ENCODE results near the gene SCUBE1. TPM values are rescaled to one million over a fixed set of nuclear protein-coding genes. Genes with fewer than 3 reads are reported as not detected.

SCUBE1 gene
- total RNA-seq, 1 donor from 2014 or later, result 0.14 TPM

DNA sequence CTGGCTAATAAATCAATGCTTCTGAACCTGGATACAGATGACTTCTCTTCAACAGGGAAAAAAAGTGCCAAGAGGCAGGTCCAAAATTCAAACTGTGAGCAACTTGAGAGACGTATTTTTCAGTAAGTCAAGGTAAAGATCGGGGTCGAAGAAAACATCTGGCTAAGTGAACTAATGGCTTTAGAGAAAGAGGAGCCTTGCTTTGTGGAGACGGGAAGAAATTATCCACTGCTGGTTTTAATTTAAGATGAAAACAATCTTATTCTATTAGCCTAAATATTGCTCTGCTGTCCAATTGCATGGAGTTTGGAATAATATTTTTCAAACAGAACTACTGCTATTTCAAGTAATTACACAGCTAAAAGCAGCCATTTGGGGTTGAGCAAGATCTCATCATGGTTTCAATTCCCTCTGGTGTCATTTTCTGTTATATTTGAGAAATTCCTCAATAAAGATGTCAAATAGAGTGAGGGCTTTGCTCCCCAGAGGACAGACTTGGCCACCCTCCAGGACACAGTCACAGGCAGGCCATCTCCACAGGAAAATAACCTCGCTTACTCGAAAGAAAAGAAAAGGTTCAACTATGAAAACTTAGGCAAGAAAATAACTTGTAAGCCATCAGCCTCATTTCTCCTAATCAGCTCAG is 29.8 kb downstream of the SCUBE1 start:
- intact Hi-C loops (cut with micrococcal nuclease), result no loop called here
- no peaks in the 10 kb centered on the region for H3K36me3 ChIP-seq
- H3K4me1 ChIP-seq, result peaks cover 11% of the 10 kb centered on the region
- no peak overlapping the region for H3K27ac ChIP-seq (replicated peaks)
- TF ChIP-seq, protein P1, sequence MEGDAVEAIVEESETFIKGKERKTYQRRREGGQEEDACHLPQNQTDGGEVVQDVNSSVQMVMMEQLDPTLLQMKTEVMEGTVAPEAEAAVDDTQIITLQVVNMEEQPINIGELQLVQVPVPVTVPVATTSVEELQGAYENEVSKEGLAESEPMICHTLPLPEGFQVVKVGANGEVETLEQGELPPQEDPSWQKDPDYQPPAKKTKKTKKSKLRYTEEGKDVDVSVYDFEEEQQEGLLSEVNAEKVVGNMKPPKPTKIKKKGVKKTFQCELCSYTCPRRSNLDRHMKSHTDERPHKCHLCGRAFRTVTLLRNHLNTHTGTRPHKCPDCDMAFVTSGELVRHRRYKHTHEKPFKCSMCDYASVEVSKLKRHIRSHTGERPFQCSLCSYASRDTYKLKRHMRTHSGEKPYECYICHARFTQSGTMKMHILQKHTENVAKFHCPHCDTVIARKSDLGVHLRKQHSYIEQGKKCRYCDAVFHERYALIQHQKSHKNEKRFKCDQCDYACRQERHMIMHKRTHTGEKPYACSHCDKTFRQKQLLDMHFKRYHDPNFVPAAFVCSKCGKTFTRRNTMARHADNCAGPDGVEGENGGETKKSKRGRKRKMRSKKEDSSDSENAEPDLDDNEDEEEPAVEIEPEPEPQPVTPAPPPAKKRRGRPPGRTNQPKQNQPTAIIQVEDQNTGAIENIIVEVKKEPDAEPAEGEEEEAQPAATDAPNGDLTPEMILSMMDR (IDR thresholded peaks at IDR 0.05; ENCODE audit: borderline replicate concordance), result no peak
- H3K9me3 ChIP-seq (replicated peaks), result no peaks in the 10 kb centered on the region
- H3K4me3 ChIP-seq, result no peak overlapping the region
- DNase-seq, result peak; percentile 60
- H3K27me3 ChIP-seq (ENCODE audit: low read depth), result no peaks in the 10 kb centered on the region

DNA sequence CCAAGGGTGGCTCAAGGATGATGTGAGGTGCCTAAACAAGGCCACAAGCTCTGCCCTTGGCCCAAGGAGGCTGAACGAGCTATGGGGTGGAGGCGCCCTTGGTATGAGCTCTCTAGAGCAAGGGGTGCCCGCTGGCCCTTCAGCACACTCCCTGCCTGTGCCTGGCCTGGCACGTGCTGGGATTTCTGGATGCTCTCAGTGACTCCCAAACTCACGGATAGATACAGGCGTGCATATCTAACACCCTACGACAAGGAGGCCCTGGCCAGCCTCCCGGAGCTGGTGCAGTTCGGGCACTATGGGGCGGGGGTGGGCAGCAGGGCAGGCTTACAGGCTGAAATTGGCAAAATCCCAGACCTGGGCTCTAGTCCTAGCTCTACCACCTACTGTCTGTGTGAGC is 30.6 kb downstream of the SCUBE1 start:
- H3K4me1 ChIP-seq, result peaks cover 11% of the 10 kb centered on the region
- H3K27ac ChIP-seq (replicated peaks), result no peak overlapping the region
- no peaks in the 10 kb centered on the region for H3K27me3 ChIP-seq (ENCODE audit: low read depth)
- H3K36me3 ChIP-seq, result no peaks in the 10 kb centered on the region
- no peak for DNase-seq
- intact Hi-C loops (cut with micrococcal nuclease), result no loop called here
- no peaks in the 10 kb centered on the region for H3K9me3 ChIP-seq (replicated peaks)
- TF ChIP-seq, protein P1 (IDR thresholded peaks at IDR 0.05; ENCODE audit: borderline replicate concordance), result no peak
- H3K4me3 ChIP-seq, result no peak overlapping the region

DNA sequence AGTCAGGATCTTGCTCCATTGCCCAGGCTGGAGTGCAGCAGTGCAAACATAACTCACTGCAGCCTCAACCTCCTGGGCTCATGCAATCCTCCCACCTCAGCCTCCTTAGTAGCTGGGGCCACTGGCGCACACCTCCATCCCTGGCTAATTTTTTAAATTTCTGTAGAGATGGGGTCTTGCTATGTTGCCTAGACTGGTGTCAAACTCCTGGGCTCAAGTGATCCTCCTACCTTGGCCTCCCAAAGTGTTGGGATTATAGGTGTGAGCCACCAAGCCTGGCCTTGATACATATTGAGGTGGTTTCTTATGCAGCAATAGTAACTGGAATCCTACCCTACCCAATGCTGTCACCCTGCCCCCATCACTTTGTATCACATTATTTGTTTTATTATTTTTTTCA is 32.4 kb downstream of the SCUBE1 start:
- Histone ChIP-seq H3K4me1 (peaks cover 22% of the 10 kb centered on the region), H3K9me3 (replicated peaks) (no peaks in the 10 kb centered on the region), H3K4me3 (no peak overlapping the region), H3K36me3 (no peaks in the 10 kb centered on the region), H3K27me3 (ENCODE audit: low read depth) (no peaks in the 10 kb centered on the region), H3K27ac (replicated peaks) (no peak overlapping the region)
- intact Hi-C loops (cut with micrococcal nuclease), result no loop called here
- no peak for DNase-seq
- TF ChIP-seq, protein P1 (IDR thresholded peaks at IDR 0.05; ENCODE audit: borderline replicate concordance), result no peak

DNA sequence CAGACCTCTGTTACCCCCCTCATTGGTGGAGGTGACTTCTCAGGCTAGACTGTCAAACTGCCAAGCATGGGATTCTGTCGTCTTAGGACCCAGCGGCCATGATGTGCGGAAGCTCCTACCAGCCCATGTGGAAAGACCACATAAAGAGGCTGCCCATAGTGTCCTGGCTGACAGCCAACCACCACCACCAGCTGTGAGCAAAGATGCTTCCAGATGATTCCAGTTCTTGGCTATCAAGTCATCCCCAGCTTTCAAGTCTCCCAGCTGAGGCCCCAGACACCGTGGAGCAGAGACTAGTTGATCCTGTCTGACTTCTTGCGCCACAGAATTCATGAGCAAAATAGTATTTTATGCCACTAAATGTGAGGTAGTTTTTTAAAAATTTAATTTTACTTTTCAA is 32.9 kb downstream of the SCUBE1 start:
- no peaks in the 10 kb centered on the region for H3K9me3 ChIP-seq (replicated peaks)
- H3K27me3 ChIP-seq (ENCODE audit: low read depth), result no peaks in the 10 kb centered on the region
- no peak overlapping the region for H3K27ac ChIP-seq (replicated peaks)
- intact Hi-C loops (cut with micrococcal nuclease), result no loop called here
- H3K4me1 ChIP-seq, result peaks cover 27% of the 10 kb centered on the region
- no peak overlapping the region for H3K4me3 ChIP-seq
- H3K36me3 ChIP-seq, result no peaks in the 10 kb centered on the region
- TF ChIP-seq, protein P1 (IDR thresholded peaks at IDR 0.05; ENCODE audit: borderline replicate concordance), result no peak
- DNase-seq, result no peak

DNA sequence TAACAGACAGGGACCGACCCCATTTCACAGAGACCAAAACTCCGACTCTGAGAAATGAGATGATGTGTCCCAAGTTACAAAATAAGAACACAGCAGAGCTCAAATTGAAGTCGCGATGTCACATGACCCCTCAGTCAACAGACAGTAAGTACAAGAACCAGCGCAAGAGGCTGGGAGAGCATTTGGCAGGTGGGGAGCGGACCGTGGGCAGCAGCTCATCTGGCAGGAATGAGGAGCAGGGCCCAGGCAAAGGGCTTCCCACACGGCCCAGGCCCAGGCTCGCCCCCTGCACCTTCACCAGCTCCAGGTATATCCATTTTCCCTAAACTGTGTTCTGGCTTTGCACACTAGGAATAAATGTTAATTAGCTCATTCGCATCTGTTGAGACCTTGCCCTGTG is 34.3 kb downstream of the SCUBE1 start:
- TF ChIP-seq, protein P1 (IDR thresholded peaks at IDR 0.05; ENCODE audit: borderline replicate concordance), result no peak
- peaks cover 30% of the 10 kb centered on the region for H3K4me1 ChIP-seq
- no peak for DNase-seq
- no peak overlapping the region for H3K27ac ChIP-seq (replicated peaks)
- H3K9me3 ChIP-seq (replicated peaks), result no peaks in the 10 kb centered on the region
- H3K27me3 ChIP-seq (ENCODE audit: low read depth), result no peaks in the 10 kb centered on the region
- intact Hi-C loops (cut with micrococcal nuclease), result no loop called here
- H3K36me3 ChIP-seq, result no peaks in the 10 kb centered on the region
- no peak overlapping the region for H3K4me3 ChIP-seq
